PC-9 (cell line): ENCODE measurements around the gene TECPR1.

Experiments
- CTCF ChIP-seq: fragments of 200-600 bp; sonication (generic); conservative IDR thresholded peaks from 2 replicates; pipeline ENCODE4 v1.6.1; 2017; ENCODE audit warnings: mixed run types, antibody characterized with exemption, mild to moderate bottlenecking, moderate library complexity
- EZH2 ChIP-seq: fragments of 200-600 bp; sonication (generic); IDR thresholded peaks from 2 replicates; pipeline ENCODE4 v1.8.0; 2017; ENCODE audit warnings: antibody characterized with exemption, low read depth

- no peak for TF ChIP-seq CTCF
- no peak for TF ChIP-seq EZH2
These were observed 42.7 kb downstream of the TECPR1 start for GRCh38 chr7:98209166-98209920.
